Heart right ventricle (tissue), 16 donors: ENCODE results near the gene ETDB. TPM values are rescaled to one million over a fixed set of nuclear protein-coding genes. Genes with fewer than 3 reads are reported as not detected.

Source experiments
- ATAC-seq, 8 donors: fragments of 200-7000 bp; cut with Tn5 transposase; one replicate each; pipeline ENCODE4 v1.9.1; 2020; ENCODE audit warnings: mild to moderate bottlenecking in 8 of 8, moderate library complexity in 8 of 8, moderate number of reproducible peaks in 1 of 8
- DNase-seq, 2 donors: peaks; one replicate each; pipeline ENCODE4 v3.0.0-alpha.2; 2020
- H3K27ac ChIP-seq, 10 donors: fragments of 200-600 bp; sonication (generic) in 2 of 10; one replicate each; pipeline versions ENCODE4 v1.5.0 to v1.8.0; 2020 to 2022; ENCODE audit warnings: mild to moderate bottlenecking in 3 of 10
- H3K27me3 ChIP-seq, 7 donors: fragments of 200-600 bp; one replicate each; pipeline ENCODE4 v1.8.0; 2021 to 2022; ENCODE audit warnings: mild to moderate bottlenecking in 2 of 7
- H3K36me3 ChIP-seq, 9 donors: fragments of 200-600 bp; sonication (generic) in 1 of 9; one replicate each; pipeline versions ENCODE4 v1.5.0 to v1.8.0; 2020 to 2022; ENCODE audit warnings: mild to moderate bottlenecking in 2 of 9
- H3K4me1 ChIP-seq, 9 donors: fragments of 200-600 bp; sonication (generic) in 1 of 9; one replicate each; pipeline versions ENCODE4 v1.5.0 to v1.8.0; 2020 to 2022; ENCODE audit warnings: mild to moderate bottlenecking in 4 of 9
- H3K4me3 ChIP-seq, 10 donors: fragments of 200-600 bp; sonication (generic) in 2 of 10; one replicate each; pipeline versions ENCODE4 v1.5.0 to v1.8.0; 2020 to 2022; ENCODE audit warnings: mild to moderate bottlenecking in 7 of 10, moderate library complexity in 2 of 10
- H3K9me3 ChIP-seq, 11 donors: fragments of 200-600 bp in 10 of 11; sonication (generic) in 2 of 11; one replicate each; pipeline versions ENCODE4 v1.5.0 to v1.8.0; 2013 to 2022; ENCODE audit warnings: mild to moderate bottlenecking in 2 of 11, control low read depth in 1 of 11, moderate library complexity in 1 of 11
- CTCF ChIP-seq, 9 donors: fragments of 200-600 bp; sonication (generic) in 2 of 9; IDR thresholded peaks; one replicate each; pipeline versions ENCODE4 v1.5.0 to v1.8.0; 2021 to 2022; ENCODE audit warnings: antibody characterized with exemption in 9 of 9, mild to moderate bottlenecking in 5 of 9, moderate library complexity in 1 of 9
- WGBS, 2 donors: extraction: QIAGEN DNeasy Blood & Tissue Kit; methylation state at CpG; one replicate each; pipeline ENCODE4 v1.1.7; 2013; ENCODE audit warnings: inconsistent platforms in 1 of 2; 5-methylcytosine and 5-hydroxymethylcytosine counted together
- intact Hi-C, 10 donors: fragments of 100-400 bp; cut with DNase I; formaldehyde crosslinking; loops; one replicate each; pipeline versions ENCODE4 v1.11.1 to v1.14.2; 2022
- polyA plus RNA-seq, 2 donors: library from polyadenylated mRNA; stranded (reverse); fragments of 200-250 nt; gene quantifications; one replicate each; pipeline ENCODE4 v1.2.3, GENCODE V29; 2013
- total RNA-seq, 10 donors: library from RNA; stranded (reverse); fragmentation: NEBNext Ultra II Directional in 3 of 10; extraction: Animal tissue kit (Norgen Biotek cat#: 25700) in 3 of 10; gene quantifications; one replicate each; pipeline versions ENCODE4 v1.2.1 to v1.2.4, GENCODE V29; 2021 to 2023
- donor health status: Arrhythmogenic right ventricular cardiomyopathy.
- donor health status: ischemic (EF 13 %, LVEDD 7.1; RV severe dilation, severe dysfunction).
- donor health status: healthy with polysubstance abuse.
- donor health status: DM: no; HTN: yes; CAD: no.
- donor health status: DM: no; HTN: no; CAD: no.
- donor health status: ischemic (EF 25% LVEDD 6.9; RV normal size, moderate dysfunction).
- donor health status: ischemic (EF 25% LVEDD 5.7; RV mildly dilated, moderate dysfunction).
- donor health status: healthy.
- donor health status: DM: yes; HTN: yes; CAD: no.
- donor health status: Ischemic cardiomyopathy.
- donor health status: ischemic (EF 35%, LVEDD 5.7; RV mildly dilated, moderate dysfunction).
- donor health status: nonischemic (EF 11% LVEDD 7.7; RV severe dilation, severe dysfunction).
- donor health status: DM: yes; HTN: yes; CAD: no.
- donor health status: PGD.
- donor health status: ischemic (EF 29% LVEDD 5.4; RV normal size, mild dysfunction).
- donor health status: nonischemic (EF 23%, LVEDD 6.1; RV moderate dilation, normal function).

Gene ETDB
- total and polyA plus RNA-seq, 12 donors: not detected

- no peaks in the 10 kb centered on the region for H3K36me3 ChIP-seq
- 98 to 100% methylated on average over 5 of the region's 5 CpGs for WGBS, 2 donors
- no peak overlapping the region for H3K4me3 ChIP-seq
- intact Hi-C loops: no loop called here
- DNase-seq (no peak), ATAC-seq (no peak)
- H3K9me3 ChIP-seq: no peaks in the 10 kb centered on the region
- H3K27me3 ChIP-seq: peaks cover 0 to 60% (median 0%) of the 10 kb centered on the region in 7 donors
- H3K4me1 ChIP-seq: peaks cover 0 to 5% (median 0%) of the 10 kb centered on the region in 9 donors
- H3K27ac ChIP-seq: no peak overlapping the region
- TF ChIP-seq CTCF (IDR thresholded peaks at IDR 0.05): no peak
Observed at GRCh38 chrX:135095715-135096114, 24.6 kb downstream of the ETDB start.

- WGBS, 2 donors: 54 to 76% methylated on average over 6 of the region's 6 CpGs
- Histone ChIP-seq H3K27ac (no peak overlapping the region), H3K4me1 (peaks cover 0 to 5% (median 0%) of the 10 kb centered on the region in 9 donors), H3K4me3 (no peak overlapping the region), H3K27me3 (peaks cover 0 to 51% (median 0%) of the 10 kb centered on the region in 7 donors), H3K9me3 (no peaks in the 10 kb centered on the region), H3K36me3 (no peaks in the 10 kb centered on the region)
- TF ChIP-seq CTCF (IDR thresholded peaks at IDR 0.05): no peak
- ATAC-seq (no peak), DNase-seq (no peak)
- intact Hi-C loops: loop anchor here in 1 of 10 donors (5.0 kb wide), 1 partner anchor 122 kb away; no protein-coding TSS in a partner anchor
Observed at GRCh38 chrX:135094726-135095125, 25.6 kb downstream of the ETDB start.

GRCh38 chrX:135089126-135089525, 31.2 kb downstream of the ETDB start:
- no peak for TF ChIP-seq CTCF (IDR thresholded peaks at IDR 0.05)
- intact Hi-C loops: loop anchor here in 6 of 10 donors (5.0 to 10.0 kb wide), 3 partner anchors 122 to 604 kb away; no protein-coding TSS in a partner anchor
- Histone ChIP-seq H3K27ac (no peak overlapping the region), H3K9me3 (no peaks in the 10 kb centered on the region), H3K4me1 (no peaks in the 10 kb centered on the region), H3K36me3 (no peaks in the 10 kb centered on the region), H3K27me3 (peaks cover 0 to 49% (median 0%) of the 10 kb centered on the region in 7 donors), H3K4me3 (no peak overlapping the region)
- 88 to 95% methylated on average over 3 of the region's 3 CpGs for WGBS, 2 donors
- no peak for DNase-seq
- ATAC-seq: no peak

- ATAC-seq (no peak), DNase-seq (no peak)
- intact Hi-C loops: loop anchor here in 6 of 10 donors (5.0 to 10.0 kb wide), 3 partner anchors 121 to 603 kb away; no protein-coding TSS in a partner anchor
Observed at GRCh38 chrX:135087867-135088266, 32.5 kb downstream of the ETDB start.

More at GRCh38 chrX:135087867-135088266, 32.5 kb downstream of the ETDB start:
- Histone ChIP-seq H3K4me3 (no peak overlapping the region), H3K9me3 (no peaks in the 10 kb centered on the region), H3K4me1 (no peaks in the 10 kb centered on the region), H3K27me3 (peaks cover 0 to 43% (median 0%) of the 10 kb centered on the region in 7 donors), H3K36me3 (no peaks in the 10 kb centered on the region), H3K27ac (no peak overlapping the region)
- no peak for TF ChIP-seq CTCF (IDR thresholded peaks at IDR 0.05)
- 76 to 97% methylated on average over 3 of the region's 3 CpGs for WGBS, 2 donors
